ENCODE data around the gene LYPLA2. TPM values are rescaled to one million over a fixed set of nuclear protein-coding genes. Genes with fewer than 3 reads are reported as not detected.

Gene LYPLA2
- total and polyA plus RNA-seq, 2 of the 8 experiments (the other 6 are each of a cell fraction or from before 2014, with no cell fraction given): 138 to 211 TPM

- no peak overlapping the region for H3K9ac ChIP-seq (replicated peaks in 1 of 4; ENCODE audit: extremely low read depth in 1 of 4, low read depth in 3 of 4, low read length in 3 of 4)
- H3K18ac ChIP-seq (ENCODE audit: extremely low read depth, low read length): no peak overlapping the region
- no peak overlapping the region for H2BK5ac ChIP-seq (ENCODE audit: low read depth, low read length)
- 97% methylated on average over 3 of the region's 3 CpGs; no CpG with 5 or more reads in 1 of the 2 experiments for WGBS, 2 experiments (ENCODE audit: extremely low coverage in 1 of 2, insufficient coverage in 1 of 2, insufficient read length in 1 of 2, insufficient replicate concordance in 2 of 2, low coverage in 1 of 2, low lambda C conversion rate in 2 of 2, missing lambda C conversion rate in 1 of 2)
- H2AFZ ChIP-seq (ENCODE audit: low read length): no peak overlapping the region
- H2BK15ac ChIP-seq (ENCODE audit: low read length): no peak overlapping the region
- CTCF ChIA-PET (ENCODE audit: partially characterized antibody): interaction anchor here (0.7 to 3.5 kb wide), 4 partner anchors 10 to 168 kb away, joined by 3 to 16 read pairs (median 6); partner anchors contain the start of gene PITHD1
- peaks cover 10% of the 10 kb centered on the region; the same call in 1 of the 2 replicates for H3K79me1 ChIP-seq (ENCODE audit: low read depth, low read length)
- DNase-seq (ENCODE audit: low read depth in 1 of 2, low spot score in 2 of 2) (no peak), FAIRE-seq (no peak)
- peaks cover 2 to 11% of the 10 kb centered on the region in 2 experiments for H4K20me1 ChIP-seq (replicated peaks in 1 of 2; ENCODE audit: control insufficient read depth in 1 of 2, insufficient read depth in 2 of 2, low read length in 2 of 2)
- H3K4ac ChIP-seq (replicated peaks; ENCODE audit: insufficient read length, low read depth, low read length): no peak overlapping the region
- no peak overlapping the region for H2BK120ac ChIP-seq (replicated peaks; ENCODE audit: low read depth, low read length)
- peaks cover 0 to 11% (median 6%) of the 10 kb centered on the region in 4 experiments; a peak in 5 of 7 replicates for H3K4me1 ChIP-seq (replicated peaks in 1 of 4; ENCODE audit: control insufficient read depth in 3 of 4, insufficient read depth in 4 of 4, low read length in 3 of 4)
- peaks cover 9% of the 10 kb centered on the region for H3K23me2 ChIP-seq (ENCODE audit: low read depth, low read length)
- no peak overlapping the region for H3K56ac ChIP-seq (replicated peaks; ENCODE audit: insufficient read length, low read depth, low read length)
- H3K4me2 ChIP-seq (ENCODE audit: insufficient read depth in 1 of 2, low read depth in 2 of 2, low read length in 2 of 2): no peak overlapping the region
- no peak overlapping the region for H4K8ac ChIP-seq (ENCODE audit: extremely low read depth, insufficient read depth, low read length)
- H3K27ac ChIP-seq (ENCODE audit: low read depth, low read length): no peak overlapping the region
- POLR2A ChIA-PET (ENCODE audit: partially characterized antibody): interaction anchor here (0.9 to 16.2 kb wide), 3 partner anchors 9 to 188 kb away, joined by 3 to 192 read pairs (median 75); partner anchors contain the start of genes GALE and PITHD1
- H2BK12ac ChIP-seq (ENCODE audit: low read depth, low read length): no peak overlapping the region
- no peak overlapping the region for H4K5ac ChIP-seq (ENCODE audit: insufficient read length, low read depth, low read length)
- no peak overlapping the region for H3K4me3 ChIP-seq (ENCODE audit: extremely low read depth in 1 of 4, insufficient read depth in 2 of 4, low read depth in 3 of 4, low read length in 4 of 4)
- H2AK5ac ChIP-seq (ENCODE audit: low read depth, low read length): no peak overlapping the region
- no peak overlapping the region for H3K14ac ChIP-seq (ENCODE audit: insufficient read length)
- no peak overlapping the region for H4K91ac ChIP-seq (replicated peaks; ENCODE audit: insufficient read length, low read length)
- no peak overlapping the region for H3K23ac ChIP-seq (ENCODE audit: insufficient read length)
- H3K9me3 ChIP-seq (ENCODE audit: insufficient read depth in 2 of 2, low read depth in 1 of 2, low read length in 1 of 2): no peaks in the 10 kb centered on the region
- H3K36me3 ChIP-seq (ENCODE audit: control insufficient read depth in 2 of 4, insufficient read depth in 4 of 4, low read length in 3 of 4): peaks cover 13 to 29% (median 25%) of the 10 kb centered on the region in 4 experiments
- H2BK20ac ChIP-seq (ENCODE audit: low read length): no peak overlapping the region
- no peaks in the 10 kb centered on the region for H3K27me3 ChIP-seq (replicated peaks in 1 of 4; ENCODE audit: control insufficient read depth in 3 of 4, extremely low read depth in 1 of 4, insufficient read depth in 3 of 4, low read length in 3 of 4)
- peaks cover 4 to 21% of the 10 kb centered on the region in 2 experiments; a peak in 3 of 4 replicates for H3K79me2 ChIP-seq (ENCODE audit: control insufficient read depth in 1 of 2, insufficient read depth in 2 of 2, low read length in 2 of 2)
- TF ChIP-seq SIX5 (IDR thresholded peaks at IDR 0.05; ENCODE audit: low read depth, low read length): no peak
- no peak for TF ChIP-seq CTCF (IDR thresholded peaks at IDR 0.05; ENCODE audit: control extremely low read depth in 1 of 3, insufficient read depth in 1 of 3, low read depth in 1 of 3, low read length in 3 of 3)
- no peak for TF ChIP-seq SUZ12 (IDR thresholded peaks at IDR 0.05; ENCODE audit: low read length)
- no peak for TF ChIP-seq RNF2 (IDR thresholded peaks at IDR 0.05; ENCODE audit: borderline replicate concordance, low read depth, low read length, missing control alignments, poor library complexity, severe bottlenecking)
- TF ChIP-seq BACH1 (IDR thresholded peaks at IDR 0.05; ENCODE audit: low read length): no peak
- no peak for TF ChIP-seq YY1 (IDR thresholded peaks at IDR 0.05; ENCODE audit: low read depth, low read length)
- TF ChIP-seq SP4 (IDR thresholded peaks at IDR 0.05; ENCODE audit: low read length): no peak
- TF ChIP-seq SIRT6 (IDR thresholded peaks at IDR 0.05; ENCODE audit: low read length): no peak
- TF ChIP-seq ATF2 (IDR thresholded peaks at IDR 0.05; ENCODE audit: low read length): no peak
- TF ChIP-seq BRCA1 (IDR thresholded peaks at IDR 0.05; ENCODE audit: low read depth, low read length): no peak
These were observed 2.2 kb upstream of the LYPLA2 start for GRCh38 chr1:23788695-23789094.

All from H1 (cell line).